Measurements from ENCODE around the gene BAIAP2L2. TPM values are rescaled to one million over a fixed set of nuclear protein-coding genes. Genes with fewer than 3 reads are reported as not detected.

The BAIAP2L2 gene
- total RNA-seq, 4 donors from 2014 or later = 0.58 TPM; not detected in 3

DNA sequence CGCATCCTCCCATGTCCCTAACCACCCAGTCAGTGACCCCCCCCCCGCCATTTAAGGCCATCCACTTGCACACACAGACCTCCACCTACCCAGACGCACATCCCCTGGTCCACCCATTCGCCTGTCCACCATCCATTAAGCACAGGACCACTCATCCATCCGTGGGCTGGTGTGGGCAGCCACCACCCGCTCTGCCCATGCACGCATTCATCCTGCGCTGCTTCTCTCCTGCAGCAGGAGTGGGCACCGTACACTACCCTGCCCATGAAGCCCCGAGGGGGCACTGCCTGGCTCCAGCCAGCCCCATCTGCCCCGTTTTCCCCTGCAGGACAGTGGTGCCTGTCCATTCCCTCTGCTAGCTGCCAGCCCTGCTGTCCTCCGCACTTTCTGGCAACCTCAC, 22.6 kb downstream of the BAIAP2L2 start:
- Histone ChIP-seq H3K4me3 (no peak overlapping the region), H3K36me3 (peaks cover 0 to 31% of the 10 kb centered on the region in 2 donors), H3K4me1 (peaks cover 0 to 17% (median 7%) of the 10 kb centered on the region in 3 donors), H3K9me3 (no peaks in the 10 kb centered on the region), H3K27ac (no peak overlapping the region), H3K27me3 (peaks cover 51% of the 10 kb centered on the region)
- ATAC-seq = no peak
- TF ChIP-seq POLR2AphosphoS5 (IDR thresholded peaks at IDR 0.05) = no peak
- WGBS, 2 donors (ENCODE audit: low coverage in 1 of 2) = 86 to 96% methylated on average over 9 to 11 of the region's 12 CpGs

DNA sequence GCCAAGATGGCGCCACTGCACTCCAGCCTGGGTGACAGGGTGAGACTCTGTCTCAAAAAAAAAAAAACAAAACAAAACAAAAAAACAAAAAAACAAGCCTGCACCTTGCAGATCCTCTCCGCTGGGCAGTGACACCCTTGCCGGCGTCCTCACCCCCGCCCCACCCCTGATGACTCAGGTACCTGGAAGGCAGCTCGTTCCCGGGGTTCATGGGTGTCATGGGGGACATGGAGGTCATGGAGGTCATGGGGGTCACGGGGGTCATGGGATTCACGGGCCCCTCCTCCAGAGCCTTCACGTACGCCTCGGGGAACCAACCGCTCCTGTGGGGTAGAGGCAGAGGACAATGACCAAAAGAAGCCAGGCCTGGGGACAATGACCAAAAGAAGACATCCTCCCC, 23.5 kb downstream of the BAIAP2L2 start:
- WGBS, 2 donors (ENCODE audit: low coverage in 1 of 2) = 83 to 100% methylated on average over 2 to 6 of the region's 13 CpGs
- peaks cover 0 to 26% (median 15%) of the 10 kb centered on the region in 3 donors for H3K4me1 ChIP-seq
- H3K27ac ChIP-seq = no peak overlapping the region
- peaks cover 61% of the 10 kb centered on the region for H3K27me3 ChIP-seq
- TF ChIP-seq, protein P1, sequence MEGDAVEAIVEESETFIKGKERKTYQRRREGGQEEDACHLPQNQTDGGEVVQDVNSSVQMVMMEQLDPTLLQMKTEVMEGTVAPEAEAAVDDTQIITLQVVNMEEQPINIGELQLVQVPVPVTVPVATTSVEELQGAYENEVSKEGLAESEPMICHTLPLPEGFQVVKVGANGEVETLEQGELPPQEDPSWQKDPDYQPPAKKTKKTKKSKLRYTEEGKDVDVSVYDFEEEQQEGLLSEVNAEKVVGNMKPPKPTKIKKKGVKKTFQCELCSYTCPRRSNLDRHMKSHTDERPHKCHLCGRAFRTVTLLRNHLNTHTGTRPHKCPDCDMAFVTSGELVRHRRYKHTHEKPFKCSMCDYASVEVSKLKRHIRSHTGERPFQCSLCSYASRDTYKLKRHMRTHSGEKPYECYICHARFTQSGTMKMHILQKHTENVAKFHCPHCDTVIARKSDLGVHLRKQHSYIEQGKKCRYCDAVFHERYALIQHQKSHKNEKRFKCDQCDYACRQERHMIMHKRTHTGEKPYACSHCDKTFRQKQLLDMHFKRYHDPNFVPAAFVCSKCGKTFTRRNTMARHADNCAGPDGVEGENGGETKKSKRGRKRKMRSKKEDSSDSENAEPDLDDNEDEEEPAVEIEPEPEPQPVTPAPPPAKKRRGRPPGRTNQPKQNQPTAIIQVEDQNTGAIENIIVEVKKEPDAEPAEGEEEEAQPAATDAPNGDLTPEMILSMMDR (IDR thresholded peaks at IDR 0.05) = no peak
- H3K4me3 ChIP-seq = no peak overlapping the region
- no peak for ATAC-seq
- peaks cover 0 to 30% of the 10 kb centered on the region in 2 donors for H3K36me3 ChIP-seq
- H3K9me3 ChIP-seq = no peaks in the 10 kb centered on the region

DNA sequence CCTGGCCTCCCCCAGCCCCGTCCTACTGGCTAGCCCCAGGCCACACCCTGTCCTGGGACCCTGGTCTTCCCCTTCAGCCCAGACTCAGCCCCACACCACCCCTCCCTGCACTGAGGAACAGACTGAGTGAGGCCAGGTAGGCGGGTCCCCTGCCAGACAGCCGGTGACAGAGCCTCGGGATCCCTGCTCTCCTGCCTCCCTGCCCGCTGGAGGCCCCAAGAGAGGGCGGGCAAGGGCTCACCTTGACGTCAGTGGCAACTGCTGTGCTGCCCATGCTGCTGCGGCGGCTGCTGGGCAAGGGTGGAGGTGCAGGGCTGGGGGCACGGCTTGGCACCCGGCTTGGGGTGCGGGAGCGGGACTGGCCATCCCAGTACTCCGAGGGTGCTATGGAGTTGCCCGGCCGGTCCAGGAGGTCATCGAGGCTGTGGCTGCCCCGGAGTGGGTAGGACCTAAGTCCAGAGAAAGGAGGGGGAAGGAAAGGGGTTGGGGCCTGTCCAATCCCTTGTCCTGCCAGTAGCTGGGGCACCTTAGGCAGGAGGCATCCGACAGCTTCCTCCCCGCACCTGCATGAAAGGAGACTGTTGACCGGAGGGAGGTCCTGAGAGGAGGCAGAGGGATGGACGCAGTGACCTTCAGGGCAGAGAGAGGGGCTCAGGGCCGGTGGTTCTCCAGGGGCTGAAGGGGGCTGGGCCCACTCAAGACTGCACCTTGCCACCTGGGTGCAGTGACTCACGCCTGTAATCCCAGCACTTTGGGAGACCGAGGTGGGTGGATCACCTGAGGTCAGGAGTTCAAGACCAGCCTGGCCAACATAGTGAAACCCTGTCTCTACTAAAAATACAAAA, 24.3 kb downstream of the BAIAP2L2 start:
- Histone ChIP-seq H3K36me3 (peaks cover 0 to 30% of the 10 kb centered on the region in 2 donors), H3K4me3 (no peak overlapping the region), H3K27me3 (peaks cover 68% of the 10 kb centered on the region), H3K9me3 (no peaks in the 10 kb centered on the region), H3K27ac (no peak overlapping the region), H3K4me1 (peaks cover 0 to 33% (median 20%) of the 10 kb centered on the region in 3 donors)
- WGBS, 2 donors (ENCODE audit: low coverage in 1 of 2) = 90 to 100% methylated on average over 2 to 3 of the region's 25 CpGs
- ATAC-seq = no peak
- TF ChIP-seq POLR2AphosphoS5 (IDR thresholded peaks at IDR 0.05) (no peak), POLR2A (IDR thresholded peaks at IDR 0.05) (no peak), EP300 (IDR thresholded peaks at IDR 0.05) (no peak)
- TF ChIP-seq, protein P1 (IDR thresholded peaks at IDR 0.05) = no peak

DNA sequence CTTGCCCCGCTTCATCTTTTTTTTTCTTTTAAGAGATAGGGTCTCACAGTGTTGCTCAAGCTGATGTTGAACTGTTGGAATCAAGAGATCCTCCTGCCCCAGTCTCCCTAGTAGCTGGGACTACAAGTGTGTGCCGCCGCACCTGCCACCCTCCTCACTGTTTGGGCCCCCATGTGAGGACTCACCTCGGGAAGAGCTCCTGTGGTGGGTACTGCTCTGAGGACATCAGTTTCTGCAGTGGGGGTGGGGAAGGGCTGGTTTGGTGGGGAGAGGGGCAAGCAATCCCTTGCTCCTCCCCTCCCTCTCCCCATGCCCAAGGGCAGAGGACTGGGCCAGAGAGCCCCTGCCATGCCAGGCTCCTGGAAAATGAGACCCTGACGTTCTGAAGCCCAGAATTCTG, 25.0 kb downstream of the BAIAP2L2 start:
- WGBS, 2 donors (ENCODE audit: low coverage in 1 of 2) = 17% methylated on average over 1 of the region's 5 CpGs; no CpG with 5 or more reads in 1 of the 2 donors
- H3K36me3 ChIP-seq = peaks cover 0 to 30% of the 10 kb centered on the region in 2 donors
- TF ChIP-seq POLR2A (IDR thresholded peaks at IDR 0.05) (no peak), EP300 (IDR thresholded peaks at IDR 0.05) (no peak), POLR2AphosphoS5 (IDR thresholded peaks at IDR 0.05) (no peak)
- TF ChIP-seq, protein P1 (IDR thresholded peaks at IDR 0.05) = no peak
- H3K9me3 ChIP-seq = no peaks in the 10 kb centered on the region
- H3K4me1 ChIP-seq = peaks cover 0 to 41% (median 25%) of the 10 kb centered on the region in 3 donors
- ATAC-seq = no peak
- H3K27ac ChIP-seq = no peak overlapping the region
- H3K27me3 ChIP-seq = peaks cover 75% of the 10 kb centered on the region
- H3K4me3 ChIP-seq = no peak overlapping the region

DNA sequence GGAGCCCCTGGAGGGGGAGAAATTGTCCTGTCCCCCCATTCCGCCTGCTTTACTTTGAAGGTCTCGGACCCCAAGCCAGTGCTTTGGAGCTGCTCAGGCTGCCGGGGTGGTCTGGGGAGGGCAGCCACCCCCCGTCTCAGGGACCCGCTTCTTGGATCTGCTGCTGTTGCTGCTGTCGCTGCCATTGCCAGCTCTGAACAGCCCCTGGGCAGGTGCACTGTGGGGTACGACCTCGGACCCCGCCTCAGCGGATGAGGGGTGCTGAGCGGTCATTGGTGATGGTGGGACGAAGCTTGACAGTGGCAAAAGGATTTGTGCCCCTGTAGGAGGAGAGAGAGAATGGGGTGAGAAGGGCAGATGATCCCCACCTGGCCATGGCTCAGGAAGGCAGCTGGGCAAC, 25.4 kb downstream of the BAIAP2L2 start:
- no peak overlapping the region for H3K4me3 ChIP-seq
- H3K9me3 ChIP-seq = no peaks in the 10 kb centered on the region
- no peak for ATAC-seq
- TF ChIP-seq, protein P1 (IDR thresholded peaks at IDR 0.05) = no peak
- TF ChIP-seq POLR2A (IDR thresholded peaks at IDR 0.05) (no peak), POLR2AphosphoS5 (IDR thresholded peaks at IDR 0.05) (no peak), EP300 (IDR thresholded peaks at IDR 0.05) (no peak)
- peaks cover 0 to 30% of the 10 kb centered on the region in 2 donors for H3K36me3 ChIP-seq
- WGBS, 2 donors (ENCODE audit: low coverage in 1 of 2) = 100% methylated on average over 4 of the region's 12 CpGs; no CpG with 5 or more reads in 1 of the 2 donors
- no peak overlapping the region for H3K27ac ChIP-seq
- peaks cover 76% of the 10 kb centered on the region for H3K27me3 ChIP-seq
- peaks cover 0 to 42% (median 25%) of the 10 kb centered on the region in 3 donors for H3K4me1 ChIP-seq
